Gastrocnemius medialis (tissue), 4 donors: ENCODE results near the gene SENP2.
"Not testable (repeated sequence)": the region's sequence is repeated elsewhere in the genome, so short reads cannot be mapped to it uniquely, and the experiment has no call there.

ENCODE experiments used
- POLR2A ChIP-seq, 2 donors: fragments of 450-650 bp; IDR thresholded peaks; one replicate each; pipeline ENCODE4 v1.6.1; 2017; ENCODE audit warnings: antibody characterized with exemption in 2 of 2, mild to moderate bottlenecking in 2 of 2, moderate library complexity in 2 of 2
- TF ChIP-seq, protein P1 (sequence below), 5 experiments: fragments of 450-650 bp in 3 of 5; fragments of 200-600 bp in 2 of 5; sonication (generic) in 2 of 5; IDR thresholded peaks in 4 of 5; conservative IDR thresholded peaks in 1 of 5; 1 replicate in 4 of 5; 2 replicates in 1 of 5; pipeline ENCODE4 v1.5.1; 2016 to 2019; ENCODE audit warnings: antibody characterized with exemption in 5 of 5, mild to moderate bottlenecking in 3 of 5, moderate library complexity in 3 of 5

DNA sequence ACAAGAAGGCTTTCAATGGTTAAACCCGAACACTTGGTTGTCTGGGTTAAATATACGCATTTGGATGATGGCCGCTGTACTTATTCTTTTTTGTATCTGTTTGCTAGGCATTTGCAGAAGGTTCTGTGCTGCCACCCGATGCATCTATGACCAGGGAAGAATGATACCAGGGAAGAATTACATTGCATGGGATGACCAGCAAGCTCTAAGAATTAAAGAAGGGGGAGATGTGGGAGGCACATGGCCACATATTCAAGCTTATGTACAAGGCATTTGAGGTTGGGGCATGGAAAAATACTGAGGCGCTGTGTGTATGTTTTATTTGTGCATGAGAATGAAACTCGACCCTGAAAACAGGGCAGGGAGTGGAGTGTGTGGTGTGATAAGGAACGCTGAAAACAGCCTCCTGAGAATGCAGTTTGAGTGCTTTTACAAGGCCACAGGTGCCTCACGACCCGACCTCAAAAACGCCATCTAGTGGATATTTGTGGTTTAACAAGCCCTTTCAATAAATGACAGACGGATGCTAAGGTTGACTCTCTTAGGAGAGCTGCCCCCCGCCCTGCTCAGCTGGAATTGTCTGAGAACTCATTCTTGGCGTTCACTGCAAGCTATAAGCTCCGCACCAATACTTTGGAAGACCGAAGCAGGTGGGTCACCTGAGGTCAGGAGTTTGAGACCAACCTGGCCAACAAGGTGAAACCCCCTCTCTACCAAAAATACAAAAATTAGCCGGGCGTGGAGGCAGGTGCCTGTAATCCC lies 10.8 kb upstream of the SENP2 start:
- TF ChIP-seq, protein P1, sequence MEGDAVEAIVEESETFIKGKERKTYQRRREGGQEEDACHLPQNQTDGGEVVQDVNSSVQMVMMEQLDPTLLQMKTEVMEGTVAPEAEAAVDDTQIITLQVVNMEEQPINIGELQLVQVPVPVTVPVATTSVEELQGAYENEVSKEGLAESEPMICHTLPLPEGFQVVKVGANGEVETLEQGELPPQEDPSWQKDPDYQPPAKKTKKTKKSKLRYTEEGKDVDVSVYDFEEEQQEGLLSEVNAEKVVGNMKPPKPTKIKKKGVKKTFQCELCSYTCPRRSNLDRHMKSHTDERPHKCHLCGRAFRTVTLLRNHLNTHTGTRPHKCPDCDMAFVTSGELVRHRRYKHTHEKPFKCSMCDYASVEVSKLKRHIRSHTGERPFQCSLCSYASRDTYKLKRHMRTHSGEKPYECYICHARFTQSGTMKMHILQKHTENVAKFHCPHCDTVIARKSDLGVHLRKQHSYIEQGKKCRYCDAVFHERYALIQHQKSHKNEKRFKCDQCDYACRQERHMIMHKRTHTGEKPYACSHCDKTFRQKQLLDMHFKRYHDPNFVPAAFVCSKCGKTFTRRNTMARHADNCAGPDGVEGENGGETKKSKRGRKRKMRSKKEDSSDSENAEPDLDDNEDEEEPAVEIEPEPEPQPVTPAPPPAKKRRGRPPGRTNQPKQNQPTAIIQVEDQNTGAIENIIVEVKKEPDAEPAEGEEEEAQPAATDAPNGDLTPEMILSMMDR (IDR thresholded peaks at IDR 0.05 in 4 of 5, conservative IDR thresholded peaks at IDR 0.05 in 1 of 5) = peak; percentile 19 to 37 (median 25)
- TF ChIP-seq POLR2A (IDR thresholded peaks at IDR 0.05) = not testable (repeated sequence)
